ENCODE measurements around the gene GPRC5B. TPM values are rescaled to one million over a fixed set of nuclear protein-coding genes. Genes with fewer than 3 reads are reported as not detected.

Gene GPRC5B
- total RNA-seq, 2 experiments from 2014 or later, result 0.22 to 0.55 TPM

DNA sequence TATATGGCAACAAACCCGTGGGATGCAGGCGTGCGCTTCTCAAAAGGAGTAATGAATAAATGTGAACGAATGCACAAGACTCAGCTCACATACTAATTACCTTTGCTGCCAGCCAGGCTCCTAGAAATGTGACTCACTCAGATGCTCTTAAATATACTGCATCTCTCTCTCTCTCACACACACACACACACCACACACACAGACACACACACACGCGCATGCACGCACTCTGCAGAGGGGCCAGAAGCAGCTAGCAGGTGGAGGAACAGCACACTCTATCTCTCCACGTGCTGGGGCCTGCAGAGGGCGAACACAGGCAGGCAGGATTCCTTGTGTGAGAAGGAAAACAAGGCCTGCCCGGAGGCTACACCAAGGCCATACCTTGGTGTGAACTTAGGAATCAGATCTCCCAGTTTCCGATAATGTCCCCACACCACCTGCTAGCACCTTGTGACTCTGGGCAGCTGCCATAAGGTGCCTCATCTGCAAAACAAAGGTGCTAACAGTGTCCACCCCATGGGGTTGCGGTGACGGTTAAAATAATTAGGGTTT is 5.3 kb downstream of the GPRC5B start:
- intact Hi-C loops (cut with micrococcal nuclease), result no loop called here
- Mint-ChIP-seq H3K9me3 (no peaks in the 10 kb centered on the region), H3K27me3 (ENCODE audit: low read depth) (peaks cover 8% of the 10 kb centered on the region), H3K4me1 (ENCODE audit: low read depth) (peaks cover 4% of the 10 kb centered on the region), H3K36me3 (ENCODE audit: low read depth) (no peaks in the 10 kb centered on the region), H3K4me3 (no peak overlapping the region), H3K27ac (no peak overlapping the region)
- CTCF ChIA-PET, result interaction anchor here (0.6 to 0.8 kb wide), 2 partner anchors 9 to 321 kb away, joined by 3 to 5 read pairs; no protein-coding TSS in a partner anchor
- DNase-seq, result no peak

- CTCF ChIA-PET, result no interaction called here
- H3K36me3 Mint-ChIP-seq (ENCODE audit: low read depth), result no peaks in the 10 kb centered on the region
- peaks cover 8% of the 10 kb centered on the region for H3K27me3 Mint-ChIP-seq (ENCODE audit: low read depth)
- DNase-seq, result no peak
- H3K27ac Mint-ChIP-seq, result no peak overlapping the region
- H3K4me3 Mint-ChIP-seq, result no peak overlapping the region
- intact Hi-C loops (cut with micrococcal nuclease), result no loop called here
- peaks cover 5% of the 10 kb centered on the region for H3K4me1 Mint-ChIP-seq (ENCODE audit: low read depth)
- no peaks in the 10 kb centered on the region for H3K9me3 Mint-ChIP-seq
These were observed 5.9 kb downstream of the GPRC5B start for GRCh38 chr16:19878757-19879156.

GRCh38 chr16:19876501-19877059 is 8.1 kb downstream of the GPRC5B start:
- Mint-ChIP-seq H3K9me3 (no peaks in the 10 kb centered on the region), H3K4me1 (ENCODE audit: low read depth) (peaks cover 3% of the 10 kb centered on the region), H3K4me3 (no peak overlapping the region), H3K27me3 (ENCODE audit: low read depth) (no peaks in the 10 kb centered on the region), H3K36me3 (ENCODE audit: low read depth) (no peaks in the 10 kb centered on the region), H3K27ac (no peak overlapping the region)
- DNase-seq, result no peak
- CTCF ChIA-PET, result interaction anchor here (0.9 kb wide), 1 partner anchor 30 kb away, joined by 3 read pairs; no protein-coding TSS in a partner anchor
- intact Hi-C loops (cut with micrococcal nuclease), result no loop called here

DNA sequence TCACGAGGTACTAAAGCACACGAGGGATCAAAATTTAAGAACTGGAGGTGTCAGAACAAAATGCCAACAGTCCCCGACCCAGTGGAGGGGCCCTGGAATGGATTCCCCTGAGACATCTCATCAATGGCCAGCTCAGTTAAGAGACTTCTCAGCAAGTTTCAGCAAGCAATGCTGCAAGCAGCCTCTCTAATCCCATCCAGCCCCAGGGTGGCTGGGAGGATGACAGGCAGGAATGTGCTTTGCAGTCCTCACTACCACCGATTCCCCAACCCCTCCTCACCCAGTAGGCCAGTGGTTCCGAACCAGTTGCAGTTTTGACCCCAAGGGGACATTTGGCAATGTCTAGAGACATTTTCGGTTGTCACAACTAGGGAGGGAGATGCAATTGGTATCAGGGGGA is 8.7 kb downstream of the GPRC5B start:
- H3K4me1 Mint-ChIP-seq (ENCODE audit: low read depth), result peaks cover 3% of the 10 kb centered on the region
- DNase-seq, result no peak
- H3K27me3 Mint-ChIP-seq (ENCODE audit: low read depth), result no peaks in the 10 kb centered on the region
- H3K27ac Mint-ChIP-seq, result no peak overlapping the region
- H3K9me3 Mint-ChIP-seq, result no peaks in the 10 kb centered on the region
- intact Hi-C loops (cut with micrococcal nuclease), result no loop called here
- CTCF ChIA-PET, result interaction anchor here (0.9 kb wide), 1 partner anchor 31 kb away, joined by 3 read pairs; no protein-coding TSS in a partner anchor
- no peaks in the 10 kb centered on the region for H3K36me3 Mint-ChIP-seq (ENCODE audit: low read depth)
- no peak overlapping the region for H3K4me3 Mint-ChIP-seq

DNA sequence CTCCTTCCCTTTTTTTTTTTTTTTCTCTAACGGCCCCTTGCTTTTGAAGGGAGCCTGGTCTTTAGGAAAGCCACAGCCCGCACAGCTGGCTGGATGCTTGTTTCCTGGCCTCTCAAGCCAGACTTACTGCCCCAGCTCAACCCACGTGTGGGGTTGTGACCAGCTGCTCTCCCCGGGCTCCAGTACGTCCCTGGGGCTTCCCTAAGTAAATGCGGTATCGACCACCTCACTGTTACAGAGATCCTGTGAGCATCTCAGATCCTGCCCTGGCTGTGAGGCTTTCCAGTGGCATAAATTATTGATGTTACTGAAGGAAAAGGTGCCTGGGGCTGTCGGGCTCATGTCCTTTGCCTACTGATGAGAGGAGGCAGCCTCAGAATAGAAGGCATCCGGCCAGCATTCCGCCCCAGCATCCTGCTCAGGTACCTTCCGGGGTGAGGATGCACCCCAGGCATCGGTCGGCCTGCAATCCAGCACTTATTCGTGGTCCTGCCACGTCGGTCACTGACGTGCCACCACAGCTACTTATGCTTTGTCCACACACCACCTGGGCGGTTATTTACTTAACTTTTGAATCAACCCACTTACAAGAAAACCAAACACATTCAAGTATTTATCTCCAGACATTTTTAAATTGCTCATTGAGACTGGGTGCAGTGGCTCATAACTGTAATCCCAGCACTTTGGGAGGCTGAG is 9.6 kb downstream of the GPRC5B start:
- Mint-ChIP-seq H3K4me1 (ENCODE audit: low read depth) (peaks cover 3% of the 10 kb centered on the region), H3K9me3 (no peaks in the 10 kb centered on the region), H3K36me3 (ENCODE audit: low read depth) (no peaks in the 10 kb centered on the region), H3K27ac (no peak overlapping the region), H3K4me3 (no peak overlapping the region), H3K27me3 (ENCODE audit: low read depth) (no peaks in the 10 kb centered on the region)
- intact Hi-C loops (cut with micrococcal nuclease), result no loop called here
- CTCF ChIA-PET, result no interaction called here
- DNase-seq, result no peak

GRCh38 chr16:19874026-19874425 is 10.6 kb downstream of the GPRC5B start:
- no peak for DNase-seq
- Mint-ChIP-seq H3K4me3 (no peak overlapping the region), H3K27ac (no peak overlapping the region), H3K9me3 (no peaks in the 10 kb centered on the region), H3K27me3 (ENCODE audit: low read depth) (no peaks in the 10 kb centered on the region), H3K36me3 (ENCODE audit: low read depth) (no peaks in the 10 kb centered on the region), H3K4me1 (ENCODE audit: low read depth) (peaks cover 3% of the 10 kb centered on the region)
- CTCF ChIA-PET, result no interaction called here
- intact Hi-C loops (cut with micrococcal nuclease), result no loop called here

GRCh38 chr16:19872935-19873334 is 11.7 kb downstream of the GPRC5B start:
- H3K9me3 Mint-ChIP-seq, result no peaks in the 10 kb centered on the region
- H3K4me3 Mint-ChIP-seq, result no peak overlapping the region
- peaks cover 3% of the 10 kb centered on the region for H3K4me1 Mint-ChIP-seq (ENCODE audit: low read depth)
- no peak for DNase-seq
- H3K27ac Mint-ChIP-seq, result no peak overlapping the region
- intact Hi-C loops (cut with micrococcal nuclease), result no loop called here
- no peaks in the 10 kb centered on the region for H3K27me3 Mint-ChIP-seq (ENCODE audit: low read depth)
- H3K36me3 Mint-ChIP-seq (ENCODE audit: low read depth), result no peaks in the 10 kb centered on the region
- CTCF ChIA-PET, result interaction anchor here (0.6 kb wide), 1 partner anchor 325 kb away, joined by 3 read pairs; no protein-coding TSS in a partner anchor

GRCh38 chr16:19872179-19872863 is 12.3 kb downstream of the GPRC5B start:
- Mint-ChIP-seq H3K4me3 (no peak overlapping the region), H3K9me3 (no peaks in the 10 kb centered on the region), H3K27me3 (ENCODE audit: low read depth) (no peaks in the 10 kb centered on the region), H3K4me1 (ENCODE audit: low read depth) (peaks cover 3% of the 10 kb centered on the region), H3K27ac (no peak overlapping the region), H3K36me3 (ENCODE audit: low read depth) (no peaks in the 10 kb centered on the region)
- CTCF ChIA-PET, result no interaction called here
- intact Hi-C loops (cut with micrococcal nuclease), result no loop called here
- no peak for DNase-seq

DNA sequence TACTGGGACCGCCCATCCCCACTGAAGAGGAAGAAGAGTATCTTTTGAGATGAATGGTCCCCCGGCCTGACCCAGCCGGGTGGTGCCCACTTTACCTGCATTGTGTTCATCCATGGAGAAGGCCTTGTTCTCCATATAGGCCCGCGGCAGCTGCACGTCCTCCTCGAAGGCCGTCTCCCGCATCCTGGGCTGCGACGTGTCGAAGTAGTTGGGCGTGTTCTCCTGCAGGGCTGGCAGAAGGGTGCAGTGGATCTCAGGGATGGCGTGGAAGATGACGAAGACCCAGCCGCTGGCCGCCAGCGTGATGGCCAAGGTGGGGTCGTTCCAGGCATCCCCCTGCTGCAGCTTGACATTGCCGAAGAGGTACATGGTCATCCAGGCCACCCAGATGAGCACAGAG is 12.9 kb downstream of the GPRC5B start:
- no peak for DNase-seq
- CTCF ChIA-PET, result no interaction called here
- no peaks in the 10 kb centered on the region for H3K36me3 Mint-ChIP-seq (ENCODE audit: low read depth)
- H3K9me3 Mint-ChIP-seq, result no peaks in the 10 kb centered on the region
- intact Hi-C loops (cut with micrococcal nuclease), result no loop called here
- no peak overlapping the region for H3K27ac Mint-ChIP-seq
- H3K27me3 Mint-ChIP-seq (ENCODE audit: low read depth), result no peaks in the 10 kb centered on the region
- peaks cover 3% of the 10 kb centered on the region for H3K4me1 Mint-ChIP-seq (ENCODE audit: low read depth)
- H3K4me3 Mint-ChIP-seq, result no peak overlapping the region

- CTCF ChIA-PET, result interaction anchor here (0.6 kb wide), 1 partner anchor 282 kb away, joined by 3 read pairs; no protein-coding TSS in a partner anchor
These were observed 16.2 kb downstream of the GPRC5B start for GRCh38 chr16:19868421-19868820.

GRCh38 chr16:19864566-19864965 is 20.1 kb downstream of the GPRC5B start:
- H3K36me3 Mint-ChIP-seq (ENCODE audit: low read depth), result no peaks in the 10 kb centered on the region
- intact Hi-C loops (cut with micrococcal nuclease), result no loop called here
- no peaks in the 10 kb centered on the region for H3K27me3 Mint-ChIP-seq (ENCODE audit: low read depth)
- no peak overlapping the region for H3K27ac Mint-ChIP-seq
- no peak overlapping the region for H3K4me3 Mint-ChIP-seq
- CTCF ChIA-PET, result interaction anchor here (0.6 to 1.5 kb wide), 2 partner anchors 43 to 1292 kb away, joined by 3 to 5 read pairs; no protein-coding TSS in a partner anchor
- DNase-seq, result no peak
- no peaks in the 10 kb centered on the region for H3K9me3 Mint-ChIP-seq
- H3K4me1 Mint-ChIP-seq (ENCODE audit: low read depth), result no peaks in the 10 kb centered on the region

More at GRCh38 chr16:19868421-19868820, 16.2 kb downstream of the GPRC5B start:
- no peaks in the 10 kb centered on the region for H3K36me3 Mint-ChIP-seq (ENCODE audit: low read depth)
- H3K4me1 Mint-ChIP-seq (ENCODE audit: low read depth), result no peaks in the 10 kb centered on the region
- H3K4me3 Mint-ChIP-seq, result no peak overlapping the region
- DNase-seq, result no peak
- no peak overlapping the region for H3K27ac Mint-ChIP-seq
- intact Hi-C loops (cut with micrococcal nuclease), result no loop called here
- H3K27me3 Mint-ChIP-seq (ENCODE audit: low read depth), result no peaks in the 10 kb centered on the region
- H3K9me3 Mint-ChIP-seq, result no peaks in the 10 kb centered on the region

- Mint-ChIP-seq H3K27ac (no peak overlapping the region), H3K36me3 (ENCODE audit: low read depth) (no peaks in the 10 kb centered on the region), H3K9me3 (no peaks in the 10 kb centered on the region), H3K4me3 (no peak overlapping the region), H3K27me3 (ENCODE audit: low read depth) (no peaks in the 10 kb centered on the region), H3K4me1 (ENCODE audit: low read depth) (no peaks in the 10 kb centered on the region)
- DNase-seq, result no peak
- CTCF ChIA-PET, result no interaction called here
- intact Hi-C loops (cut with micrococcal nuclease), result no loop called here
These were observed 20.7 kb downstream of the GPRC5B start for GRCh38 chr16:19863990-19864389.
